ENCODE data around the gene LSAMP. TPM values are rescaled to one million over a fixed set of nuclear protein-coding genes. Genes with fewer than 3 reads are reported as not detected.

LSAMP gene
- total RNA-seq, 4 donors from 2014 or later = 4.3 to 5.2 (median 5.0) TPM

DNA sequence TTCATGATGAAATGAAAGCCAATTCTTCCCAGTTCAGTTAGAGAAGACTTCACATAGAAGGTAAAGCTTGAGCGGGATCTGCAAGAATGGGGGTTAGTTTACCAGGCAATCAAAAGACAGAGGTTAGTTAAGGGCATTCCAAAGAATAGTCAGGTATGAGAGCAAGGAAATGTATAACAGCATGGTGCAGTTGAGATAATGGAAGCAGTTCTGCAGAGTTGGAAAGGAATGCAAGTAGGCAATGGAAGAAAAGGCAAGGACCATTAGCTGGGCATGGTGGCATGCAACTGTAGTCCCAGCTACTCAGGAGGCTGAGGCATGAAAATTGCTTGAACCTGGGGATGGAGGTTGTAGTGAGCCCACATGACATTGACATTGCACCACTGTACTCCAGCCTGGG, 55.0 kb downstream of the LSAMP start:
- TF ChIP-seq, protein P1, sequence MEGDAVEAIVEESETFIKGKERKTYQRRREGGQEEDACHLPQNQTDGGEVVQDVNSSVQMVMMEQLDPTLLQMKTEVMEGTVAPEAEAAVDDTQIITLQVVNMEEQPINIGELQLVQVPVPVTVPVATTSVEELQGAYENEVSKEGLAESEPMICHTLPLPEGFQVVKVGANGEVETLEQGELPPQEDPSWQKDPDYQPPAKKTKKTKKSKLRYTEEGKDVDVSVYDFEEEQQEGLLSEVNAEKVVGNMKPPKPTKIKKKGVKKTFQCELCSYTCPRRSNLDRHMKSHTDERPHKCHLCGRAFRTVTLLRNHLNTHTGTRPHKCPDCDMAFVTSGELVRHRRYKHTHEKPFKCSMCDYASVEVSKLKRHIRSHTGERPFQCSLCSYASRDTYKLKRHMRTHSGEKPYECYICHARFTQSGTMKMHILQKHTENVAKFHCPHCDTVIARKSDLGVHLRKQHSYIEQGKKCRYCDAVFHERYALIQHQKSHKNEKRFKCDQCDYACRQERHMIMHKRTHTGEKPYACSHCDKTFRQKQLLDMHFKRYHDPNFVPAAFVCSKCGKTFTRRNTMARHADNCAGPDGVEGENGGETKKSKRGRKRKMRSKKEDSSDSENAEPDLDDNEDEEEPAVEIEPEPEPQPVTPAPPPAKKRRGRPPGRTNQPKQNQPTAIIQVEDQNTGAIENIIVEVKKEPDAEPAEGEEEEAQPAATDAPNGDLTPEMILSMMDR (IDR thresholded peaks at IDR 0.05) = no peak
- no peak for TF ChIP-seq EP300 (IDR thresholded peaks at IDR 0.05)
- no peak for TF ChIP-seq POLR2A (IDR thresholded peaks at IDR 0.05)
- TF ChIP-seq POLR2AphosphoS5 (IDR thresholded peaks at IDR 0.05) = no peak
- Histone ChIP-seq H3K27ac (no peak overlapping the region), H3K9me3 (no peaks in the 10 kb centered on the region), H3K36me3 (no peaks in the 10 kb centered on the region), H3K4me1 (no peaks in the 10 kb centered on the region), H3K4me3 (no peak overlapping the region), H3K27me3 (no peaks in the 10 kb centered on the region)
- DNase-seq (ENCODE audit: low spot score in 2 of 2) = no peak
- WGBS = 97% methylated on average over 1 of the region's 1 CpG

DNA sequence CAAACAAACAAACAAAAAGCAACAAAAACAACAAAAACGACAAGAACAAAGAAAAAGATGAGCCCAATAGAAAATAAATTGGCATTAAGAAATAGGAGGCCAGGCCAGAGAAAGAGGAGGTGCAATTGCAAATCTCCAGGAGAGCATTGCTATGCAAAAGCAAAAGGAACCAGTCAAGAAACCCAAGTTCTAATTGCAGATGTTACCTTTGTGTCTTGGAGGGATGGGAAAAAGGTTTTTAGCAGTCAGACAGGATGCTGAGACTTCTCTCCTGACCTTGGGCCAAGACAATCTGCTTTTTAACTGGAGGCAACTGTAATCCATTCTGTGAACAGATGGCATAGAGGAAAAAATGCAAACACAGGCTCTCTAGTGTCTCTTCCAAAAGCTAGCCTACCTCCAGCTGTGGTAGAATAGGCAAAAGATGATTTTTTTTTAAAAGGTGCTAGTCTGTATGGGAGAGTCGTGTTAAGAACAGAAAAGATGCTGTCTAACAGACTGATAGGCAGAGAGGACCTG, 56.4 kb downstream of the LSAMP start:
- Histone ChIP-seq H3K36me3 (no peaks in the 10 kb centered on the region), H3K4me1 (no peaks in the 10 kb centered on the region), H3K4me3 (no peak overlapping the region), H3K9me3 (no peaks in the 10 kb centered on the region), H3K27ac (no peak overlapping the region), H3K27me3 (no peaks in the 10 kb centered on the region)
- DNase-seq (ENCODE audit: low spot score in 2 of 2) = no peak
- TF ChIP-seq POLR2AphosphoS5 (IDR thresholded peaks at IDR 0.05) (no peak), POLR2A (IDR thresholded peaks at IDR 0.05) (no peak), EP300 (IDR thresholded peaks at IDR 0.05) (no peak)
- TF ChIP-seq, protein P1 (IDR thresholded peaks at IDR 0.05) = no peak
- WGBS = 29% methylated on average over 2 of the region's 2 CpGs

DNA sequence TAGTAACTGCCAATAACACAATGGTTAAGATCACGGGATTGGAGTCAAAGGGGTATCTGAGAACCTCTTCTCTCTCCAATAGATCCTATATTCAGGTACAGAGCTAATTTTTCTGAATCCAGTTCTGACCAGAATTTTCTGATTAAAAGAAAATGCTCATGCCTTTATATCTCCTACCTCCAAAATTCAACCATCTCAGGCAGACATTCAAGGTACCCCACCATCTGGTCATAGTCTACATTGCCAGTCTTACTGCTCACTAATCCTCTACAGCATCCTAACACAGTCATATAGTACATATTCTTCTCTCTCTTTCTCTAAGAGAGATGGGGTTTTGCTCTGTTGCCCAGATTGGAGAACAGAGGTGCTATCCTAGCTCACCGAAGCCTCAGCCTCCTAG, 59.1 kb downstream of the LSAMP start:
- Histone ChIP-seq H3K4me1 (no peaks in the 10 kb centered on the region), H3K36me3 (no peaks in the 10 kb centered on the region), H3K27ac (no peak overlapping the region), H3K4me3 (no peak overlapping the region), H3K9me3 (no peaks in the 10 kb centered on the region), H3K27me3 (no peaks in the 10 kb centered on the region)
- DNase-seq (ENCODE audit: low spot score in 2 of 2) = no peak
- WGBS = 92% methylated on average over 2 of the region's 2 CpGs
- TF ChIP-seq, protein P1 (IDR thresholded peaks at IDR 0.05) = no peak
- no peak for TF ChIP-seq POLR2A (IDR thresholded peaks at IDR 0.05)
- TF ChIP-seq EP300 (IDR thresholded peaks at IDR 0.05) = no peak
- TF ChIP-seq POLR2AphosphoS5 (IDR thresholded peaks at IDR 0.05) = no peak

DNA sequence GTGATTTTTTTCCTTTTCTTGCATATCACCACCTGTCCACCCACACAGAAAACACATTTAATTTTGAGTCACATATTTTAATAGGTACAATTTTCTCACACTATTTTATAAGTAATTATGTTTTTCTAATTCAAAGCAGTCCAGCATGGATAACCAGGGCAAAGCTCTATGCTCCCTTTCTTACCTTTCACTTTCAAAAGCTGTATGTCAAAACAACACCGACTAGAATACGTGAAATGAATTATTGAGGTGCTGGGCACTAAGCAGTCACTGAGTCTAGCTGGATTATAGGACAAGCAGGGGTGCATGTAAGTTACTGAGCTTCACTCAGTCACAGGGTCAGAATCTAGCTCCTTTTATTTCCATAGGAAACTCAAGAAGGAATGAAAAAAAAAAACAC, 60.6 kb downstream of the LSAMP start:
- 84% methylated on average over 2 of the region's 2 CpGs for WGBS
- no peaks in the 10 kb centered on the region for H3K27me3 ChIP-seq
- no peaks in the 10 kb centered on the region for H3K9me3 ChIP-seq
- DNase-seq (ENCODE audit: low spot score in 2 of 2) = no peak
- H3K36me3 ChIP-seq = no peaks in the 10 kb centered on the region
- no peaks in the 10 kb centered on the region for H3K4me1 ChIP-seq
- H3K4me3 ChIP-seq = no peak overlapping the region
- TF ChIP-seq, protein P1 (IDR thresholded peaks at IDR 0.05) = no peak
- H3K27ac ChIP-seq = no peak overlapping the region

DNA sequence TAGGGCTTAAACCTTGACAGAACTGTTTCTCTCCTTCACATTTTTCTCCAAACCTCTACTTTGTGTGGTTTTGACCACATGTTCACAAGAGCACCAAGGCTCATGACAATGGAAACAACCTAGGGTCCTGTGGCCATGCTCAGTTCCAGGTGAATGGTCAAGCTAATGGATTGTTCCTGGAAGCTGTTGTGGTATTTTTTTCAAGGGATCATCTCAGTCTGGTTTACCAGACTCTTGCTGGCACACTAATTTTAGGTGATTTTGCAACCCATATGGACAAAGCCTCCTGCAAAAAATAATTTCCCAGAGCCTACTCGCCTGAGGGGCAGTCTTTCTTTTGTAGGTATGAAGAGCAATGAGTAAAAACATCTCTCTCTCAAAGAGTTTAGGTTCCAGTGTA, 67.2 kb downstream of the LSAMP start:
- Histone ChIP-seq H3K9me3 (no peaks in the 10 kb centered on the region), H3K27ac (no peak overlapping the region), H3K4me1 (no peaks in the 10 kb centered on the region), H3K36me3 (no peaks in the 10 kb centered on the region), H3K4me3 (no peak overlapping the region), H3K27me3 (no peaks in the 10 kb centered on the region)
- WGBS = 75% methylated on average over 1 of the region's 1 CpG
- DNase-seq (ENCODE audit: low spot score in 2 of 2) = no peak
- TF ChIP-seq, protein P1 (IDR thresholded peaks at IDR 0.05) = no peak
- TF ChIP-seq EP300 (IDR thresholded peaks at IDR 0.05) (no peak), POLR2AphosphoS5 (IDR thresholded peaks at IDR 0.05) (no peak), POLR2A (IDR thresholded peaks at IDR 0.05) (no peak)
